GM19238 (cell line): ENCODE data around the gene KLK11.

ENCODE experiments used
- DNase-seq: peaks from one replicate; pipeline ENCODE4 v3.0.0; 2011; ENCODE audit warnings: low spot score; ENCODE audit not compliant: insufficient read length

Gene KLK11

DNA sequence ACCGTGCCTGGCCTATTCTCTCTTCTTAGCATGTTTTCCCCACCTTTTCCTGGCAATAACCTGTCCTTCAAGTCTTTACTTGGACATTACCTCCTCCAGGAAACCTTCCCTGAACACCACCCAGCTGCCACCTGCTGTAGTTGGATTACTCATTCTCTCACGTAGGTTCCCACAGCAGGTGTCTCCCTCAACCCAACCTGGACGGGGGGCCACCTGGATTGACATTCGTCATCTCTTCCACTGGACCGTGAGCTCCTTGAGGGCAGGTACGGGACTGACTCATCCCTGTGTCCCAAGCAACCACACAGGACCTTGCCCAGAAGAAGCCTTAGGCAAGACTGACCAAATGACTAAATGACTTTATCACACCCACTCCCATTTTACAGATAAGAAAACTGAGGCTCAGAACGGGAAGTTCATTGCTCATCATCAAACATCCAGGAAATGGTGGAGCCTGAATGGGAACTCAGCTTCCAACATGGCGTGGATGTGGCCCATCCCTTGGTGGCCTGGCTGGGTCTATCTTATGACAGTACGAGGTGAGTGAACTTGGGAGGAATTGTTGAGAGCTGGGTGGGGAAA, 53.5 kb downstream of the KLK11 start:
- DNase-seq: no peak
